CD4-positive, alpha-beta T cell (primary cell): ENCODE measurements around the gene DDX17. TPM values are rescaled to one million over a fixed set of nuclear protein-coding genes. Genes with fewer than 3 reads are reported as not detected.

Experiments used
- ATAC-seq: fragments of 200-7000 bp; cut with Tn5 transposase; one replicate; pipeline ENCODE4 v1.10.0; 2022; ENCODE audit warnings: mild to moderate bottlenecking; ENCODE audit not compliant: poor library complexity
- CTCF ChIA-PET: fragments of 350-600 bp; sonication (Branson Sonifier 250); formaldehyde crosslinking; loops from one replicate; lab custom pipeline; 2021; ENCODE audit warnings: antibody characterized with exemption, inconsistent platforms; lab: Charles Lee
- POLR2A ChIA-PET: fragments of 350-600 bp; sonication (Branson Sonifier 250); formaldehyde crosslinking; loops from one replicate; lab custom pipeline; 2021; ENCODE audit warnings: antibody characterized with exemption, inconsistent platforms; lab: Charles Lee
- DNase-seq, 14 experiments: peaks; one replicate each; pipeline ENCODE4 v3.0.0-alpha.2; 2013 to 2020; ENCODE audit warnings: mixed read lengths in 2 of 14
- H3K27ac ChIP-seq, 2 donors: one replicate each; pipeline versions ENCODE4 v1.5.1 to v1.7.0; 2013; ENCODE audit warnings: low read length in 2 of 2, low read depth in 1 of 2, mild to moderate bottlenecking in 1 of 2
- H3K27me3 ChIP-seq, 2 experiments: 1 replicate in 1 of 2; 2 replicates in 1 of 2; pipeline versions ENCODE4 v1.6.1 to v1.7.0; 2013; ENCODE audit warnings: low read length in 2 of 2, control low read depth in 1 of 2, mild to moderate bottlenecking in 1 of 2, moderate library complexity in 1 of 2; ENCODE audit not compliant: insufficient read depth in 2 of 2, control insufficient read depth in 1 of 2
- H3K36me3 ChIP-seq: one replicate; pipeline ENCODE4 v1.6.1; 2013; ENCODE audit warnings: low read length, control low read depth; ENCODE audit not compliant: insufficient read depth
- H3K4me1 ChIP-seq: one replicate; pipeline ENCODE4 v1.6.1; 2013; ENCODE audit warnings: low read length, control low read depth; ENCODE audit not compliant: insufficient read depth
- H3K4me3 ChIP-seq: one replicate; pipeline ENCODE4 v1.5.1; 2013; ENCODE audit warnings: mild to moderate bottlenecking, low read length, moderate library complexity
- H3K9me3 ChIP-seq, 2 experiments: 1 replicate in 1 of 2; 2 replicates in 1 of 2; pipeline versions ENCODE4 v1.6.1 to v1.7.0; 2013; ENCODE audit warnings: low read length in 2 of 2, mild to moderate bottlenecking in 2 of 2, control low read depth in 1 of 2, moderate library complexity in 1 of 2; ENCODE audit not compliant: control insufficient read depth in 1 of 2, insufficient read depth in 1 of 2
- H3K27ac Mint-ChIP-seq: one replicate; pipeline ENCODE4 v1.8.0; 2020; ENCODE audit warnings: mixed read lengths
- H3K27me3 Mint-ChIP-seq: one replicate; pipeline ENCODE4 v1.8.0; 2021; ENCODE audit warnings: mixed read lengths
- H3K36me3 Mint-ChIP-seq: one replicate; pipeline ENCODE4 v1.8.0; 2021; ENCODE audit warnings: low read depth, mixed read lengths
- H3K4me1 Mint-ChIP-seq: one replicate; pipeline ENCODE4 v1.8.0; 2021; ENCODE audit warnings: low read depth, mixed read lengths
- H3K4me3 Mint-ChIP-seq: one replicate; pipeline ENCODE4 v1.8.0; 2020; ENCODE audit warnings: mild to moderate bottlenecking, mixed read lengths
- H3K9me3 Mint-ChIP-seq: one replicate; pipeline ENCODE4 v1.8.0; 2020; ENCODE audit warnings: mixed read lengths
- CTCF ChIP-seq: fragments of 200-600 bp; IDR thresholded peaks from one replicate; pipeline ENCODE4 v1.8.0; 2022; ENCODE audit warnings: antibody characterized with exemption, mild to moderate bottlenecking
- intact Hi-C, 2 experiments: fragments of 100-400 bp; cut with DNase I in 1 of 2; cut with micrococcal nuclease in 1 of 2; formaldehyde crosslinking; loops; one replicate each; pipeline versions ENCODE4 v1.15.1 to v1.9.0; 2023 to 2025; cut with DNase I, micrococcal nuclease
- total RNA-seq, 174 experiments: library from RNA in 2 of 174; stranded (reverse) in 2 of 174; gene quantifications; one replicate each; pipeline ENCODE4 v1.2.3 and lab custom pipeline; 2021 to 2026

Gene DDX17
- total RNA-seq, 2 experiments from 2014 or later: 454 to 462 TPM

GRCh38 chr22:38448945-38449745 is 57.0 kb downstream of the DDX17 start:
- POLR2A ChIA-PET: no interaction called here
- Histone ChIP-seq H3K27me3 (peaks cover 13 to 26% of the 10 kb centered on the region in 2 experiments), H3K9me3 (peaks cover 0 to 8% of the 10 kb centered on the region in 2 experiments), H3K36me3 (no peaks in the 10 kb centered on the region), H3K4me3 (no peak overlapping the region), H3K27ac (no peak overlapping the region), H3K4me1 (peaks cover 5% of the 10 kb centered on the region)
- ATAC-seq: no peak
- H3K36me3 Mint-ChIP-seq: no peaks in the 10 kb centered on the region
- DNase-seq: no peak
- no peak overlapping the region for H3K27ac Mint-ChIP-seq
- H3K9me3 Mint-ChIP-seq: no peaks in the 10 kb centered on the region
- peaks cover 41% of the 10 kb centered on the region for H3K27me3 Mint-ChIP-seq
- no peak for TF ChIP-seq CTCF
- H3K4me3 Mint-ChIP-seq: no peak overlapping the region
- CTCF ChIA-PET: no interaction called here
- H3K4me1 Mint-ChIP-seq: peaks cover 5% of the 10 kb centered on the region
- intact Hi-C loops: no loop called here

GRCh38 chr22:38446018-38446601 is 60.0 kb downstream of the DDX17 start:
- Histone ChIP-seq H3K36me3 (no peaks in the 10 kb centered on the region), H3K4me3 (no peak overlapping the region), H3K9me3 (no peaks in the 10 kb centered on the region), H3K27ac (no peak overlapping the region), H3K27me3 (peaks cover 0 to 8% of the 10 kb centered on the region in 2 experiments), H3K4me1 (no peaks in the 10 kb centered on the region)
- Mint-ChIP-seq H3K27me3 (peaks cover 18% of the 10 kb centered on the region), H3K9me3 (no peaks in the 10 kb centered on the region), H3K4me3 (no peak overlapping the region), H3K4me1 (no peaks in the 10 kb centered on the region), H3K27ac (no peak overlapping the region), H3K36me3 (no peaks in the 10 kb centered on the region)
- no peak for DNase-seq
- CTCF ChIA-PET: no interaction called here
- intact Hi-C loops: no loop called here
- no peak for ATAC-seq
- TF ChIP-seq CTCF: no peak
- POLR2A ChIA-PET: no interaction called here

GRCh38 chr22:38444783-38445182 is 61.3 kb downstream of the DDX17 start:
- Mint-ChIP-seq H3K9me3 (no peaks in the 10 kb centered on the region), H3K27me3 (peaks cover 11% of the 10 kb centered on the region), H3K36me3 (no peaks in the 10 kb centered on the region), H3K4me1 (no peaks in the 10 kb centered on the region), H3K27ac (no peak overlapping the region), H3K4me3 (no peak overlapping the region)
- TF ChIP-seq CTCF: no peak
- ChIA-PET POLR2A (no interaction called here), CTCF (no interaction called here)
- H3K27me3 ChIP-seq: peaks cover 0 to 5% of the 10 kb centered on the region in 2 experiments
- H3K27ac ChIP-seq: no peak overlapping the region
- DNase-seq (no peak), ATAC-seq (no peak)
- no peaks in the 10 kb centered on the region for H3K4me1 ChIP-seq
- H3K4me3 ChIP-seq: no peak overlapping the region
- no peaks in the 10 kb centered on the region for H3K36me3 ChIP-seq
- intact Hi-C loops: no loop called here
- no peaks in the 10 kb centered on the region for H3K9me3 ChIP-seq
